Activated T-cell treated with anti-CD3 and anti-CD28 coated beads, Interleukin-2, amount 50 U/mL, for 4 hours (primary cell): ENCODE data around the gene MED4. TPM values are rescaled to one million over a fixed set of nuclear protein-coding genes. Genes with fewer than 3 reads are reported as not detected.

Source experiments
- ATAC-seq, 2 donors: fragments of 200-7000 bp; cut with Tn5 transposase; one replicate each; pipeline ENCODE4 v1.10.0; 2021
- DNase-seq: peaks from one replicate; pipeline ENCODE4 v3.0.0-alpha.2; 2020
- H3K27me3 Mint-ChIP-seq: one replicate; pipeline ENCODE4 v1.8.0; 2021; ENCODE audit warnings: low read depth, mixed read lengths
- H3K36me3 Mint-ChIP-seq: one replicate; pipeline ENCODE4 v1.8.0; 2022; ENCODE audit warnings: mixed read lengths; ENCODE audit not compliant: insufficient read depth
- H3K4me1 Mint-ChIP-seq: one replicate; pipeline ENCODE4 v1.8.0; 2021; ENCODE audit warnings: low read depth, mixed read lengths
- H3K4me3 Mint-ChIP-seq: one replicate; pipeline ENCODE4 v1.8.0; 2021; ENCODE audit warnings: mild to moderate bottlenecking, moderate library complexity, mixed read lengths
- H3K9me3 Mint-ChIP-seq: one replicate; pipeline ENCODE4 v1.8.0; 2021; ENCODE audit warnings: mixed read lengths
- total RNA-seq, 3 donors: library from RNA; stranded (reverse); gene quantifications; one replicate each; pipeline ENCODE4 v1.2.1, GENCODE V29; 2021

Gene MED4
- total RNA-seq = 10 to 100 TPM; 47.6 to 50.5 (median 47.7) TPM

GRCh38 chr13:48094781-48095502, at the start of gene MED4:
TSS of gene MED4 (minus strand) at chr13:48095104. CDS start at chr13:48095078, 26 bp downstream.
- DNase-seq (peak; percentile 96), ATAC-seq (peak; percentile 95 to 97)
- no peaks in the 10 kb centered on the region for H3K27me3 Mint-ChIP-seq
- H3K4me1 Mint-ChIP-seq = peaks cover 34% of the 10 kb centered on the region
- peaks cover 3% of the 10 kb centered on the region for H3K36me3 Mint-ChIP-seq
- H3K4me3 Mint-ChIP-seq = peak within 1 kb of the TSS; percentile 97
- peaks cover 3% of the 10 kb centered on the region for H3K9me3 Mint-ChIP-seq

- peaks cover 25% of the 10 kb centered on the region for H3K4me1 Mint-ChIP-seq
- no peaks in the 10 kb centered on the region for H3K9me3 Mint-ChIP-seq
- DNase-seq = no peak
- ATAC-seq = peak in 1 of 2 donors; percentile 37
- H3K27me3 Mint-ChIP-seq = no peaks in the 10 kb centered on the region
- H3K36me3 Mint-ChIP-seq = peaks cover 1% of the 10 kb centered on the region
- H3K4me3 Mint-ChIP-seq = no peak overlapping the region
Measured at GRCh38 chr13:48144413-48145035, 49.6 kb upstream of the MED4 start.

GRCh38 chr13:48142436-48142835, 47.5 kb upstream of the MED4 start:
- ATAC-seq (no peak), DNase-seq (no peak)
- H3K9me3 Mint-ChIP-seq = no peaks in the 10 kb centered on the region
- H3K36me3 Mint-ChIP-seq = peaks cover 1% of the 10 kb centered on the region
- no peaks in the 10 kb centered on the region for H3K27me3 Mint-ChIP-seq
- peaks cover 18% of the 10 kb centered on the region for H3K4me1 Mint-ChIP-seq
- H3K4me3 Mint-ChIP-seq = no peak overlapping the region

- Mint-ChIP-seq H3K4me1 (peaks cover 2% of the 10 kb centered on the region), H3K27me3 (no peaks in the 10 kb centered on the region), H3K9me3 (no peaks in the 10 kb centered on the region), H3K4me3 (no peak overlapping the region), H3K36me3 (no peaks in the 10 kb centered on the region)
- ATAC-seq = peak; percentile 93 to 95
- DNase-seq = no peak
Measured at GRCh38 chr13:48138270-48138669, 43.4 kb upstream of the MED4 start.

GRCh38 chr13:48132961-48133360, 38.1 kb upstream of the MED4 start:
- Mint-ChIP-seq H3K4me3 (no peak overlapping the region), H3K4me1 (peaks cover 14% of the 10 kb centered on the region), H3K27me3 (peaks cover 4% of the 10 kb centered on the region), H3K36me3 (no peaks in the 10 kb centered on the region), H3K9me3 (no peaks in the 10 kb centered on the region)
- DNase-seq = no peak
- ATAC-seq = no peak

- no peaks in the 10 kb centered on the region for H3K9me3 Mint-ChIP-seq
- no peaks in the 10 kb centered on the region for H3K36me3 Mint-ChIP-seq
- H3K4me1 Mint-ChIP-seq = peaks cover 26% of the 10 kb centered on the region
- H3K4me3 Mint-ChIP-seq = no peak overlapping the region
- peaks cover 4% of the 10 kb centered on the region for H3K27me3 Mint-ChIP-seq
- no peak for DNase-seq
- no peak for ATAC-seq
Measured at GRCh38 chr13:48131533-48131932, 36.6 kb upstream of the MED4 start.

GRCh38 chr13:48126944-48127830, 32.3 kb upstream of the MED4 start:
- no peaks in the 10 kb centered on the region for H3K27me3 Mint-ChIP-seq
- DNase-seq (peak; percentile 16), ATAC-seq (peak; percentile 73 to 79)
- H3K9me3 Mint-ChIP-seq = no peaks in the 10 kb centered on the region
- H3K4me1 Mint-ChIP-seq = peaks cover 26% of the 10 kb centered on the region
- H3K4me3 Mint-ChIP-seq = peak overlapping the region; percentile 36
- no peaks in the 10 kb centered on the region for H3K36me3 Mint-ChIP-seq

GRCh38 chr13:48125794-48126228, 30.9 kb upstream of the MED4 start:
- ATAC-seq = no peak
- no peaks in the 10 kb centered on the region for H3K27me3 Mint-ChIP-seq
- peaks cover 23% of the 10 kb centered on the region for H3K4me1 Mint-ChIP-seq
- DNase-seq = no peak
- H3K36me3 Mint-ChIP-seq = no peaks in the 10 kb centered on the region
- H3K9me3 Mint-ChIP-seq = no peaks in the 10 kb centered on the region
- H3K4me3 Mint-ChIP-seq = no peak overlapping the region

- ATAC-seq = no peak
- Mint-ChIP-seq H3K9me3 (no peaks in the 10 kb centered on the region), H3K36me3 (no peaks in the 10 kb centered on the region)
Measured at GRCh38 chr13:48123812-48124211, 28.9 kb upstream of the MED4 start.

GRCh38 chr13:48121733-48122132, 26.8 kb upstream of the MED4 start:
- Mint-ChIP-seq H3K4me3 (no peak overlapping the region), H3K27me3 (no peaks in the 10 kb centered on the region), H3K4me1 (peaks cover under 1% of the 10 kb centered on the region), H3K9me3 (no peaks in the 10 kb centered on the region), H3K36me3 (no peaks in the 10 kb centered on the region)
- ATAC-seq = no peak
- no peak for DNase-seq

More at GRCh38 chr13:48123812-48124211, 28.9 kb upstream of the MED4 start:
- no peak overlapping the region for H3K4me3 Mint-ChIP-seq
- no peak for DNase-seq
- H3K4me1 Mint-ChIP-seq = peaks cover 12% of the 10 kb centered on the region
- H3K27me3 Mint-ChIP-seq = no peaks in the 10 kb centered on the region

GRCh38 chr13:48120241-48120640, 25.3 kb upstream of the MED4 start:
- Mint-ChIP-seq H3K4me1 (no peaks in the 10 kb centered on the region), H3K4me3 (no peak overlapping the region), H3K36me3 (no peaks in the 10 kb centered on the region), H3K27me3 (no peaks in the 10 kb centered on the region), H3K9me3 (no peaks in the 10 kb centered on the region)
- DNase-seq (no peak), ATAC-seq (no peak)

GRCh38 chr13:48118030-48118429, 23.1 kb upstream of the MED4 start:
- no peak overlapping the region for H3K4me3 Mint-ChIP-seq
- no peaks in the 10 kb centered on the region for H3K9me3 Mint-ChIP-seq
- no peaks in the 10 kb centered on the region for H3K36me3 Mint-ChIP-seq
- DNase-seq (no peak), ATAC-seq (no peak)
- H3K27me3 Mint-ChIP-seq = peaks cover 1% of the 10 kb centered on the region
- peaks cover 3% of the 10 kb centered on the region for H3K4me1 Mint-ChIP-seq

- peaks cover 1% of the 10 kb centered on the region for H3K27me3 Mint-ChIP-seq
- no peaks in the 10 kb centered on the region for H3K9me3 Mint-ChIP-seq
- H3K4me3 Mint-ChIP-seq = no peak overlapping the region
- H3K36me3 Mint-ChIP-seq = no peaks in the 10 kb centered on the region
- no peak for DNase-seq
- no peak for ATAC-seq
- peaks cover 5% of the 10 kb centered on the region for H3K4me1 Mint-ChIP-seq
Measured at GRCh38 chr13:48116808-48117207, 21.9 kb upstream of the MED4 start.

- Mint-ChIP-seq H3K27me3 (peaks cover 1% of the 10 kb centered on the region), H3K36me3 (no peaks in the 10 kb centered on the region), H3K4me1 (peaks cover 5% of the 10 kb centered on the region), H3K9me3 (no peaks in the 10 kb centered on the region), H3K4me3 (no peak overlapping the region)
- DNase-seq (no peak), ATAC-seq (no peak)
Measured at GRCh38 chr13:48113756-48114130, 18.8 kb upstream of the MED4 start.
